HG02642 (cell line): ENCODE measurements around the gene ITLN2.
A peak's percentile ranks its signal among the peaks of the same experiment; 100 is the strongest.
"Not testable (repeated sequence)": the region's sequence is repeated elsewhere in the genome, so short reads cannot be mapped to it uniquely, and the experiment has no call there.

Experiments
- ATAC-seq: cut with Tn5 transposase; IDR thresholded peaks from one replicate; pipeline ENCODE4 v1.9.1; 2021; ENCODE audit warnings: mild to moderate bottlenecking; ENCODE audit not compliant: unreplicated experiment, poor library complexity

Gene ITLN2

GRCh38 chr1:160954158-160955104 is at the start of gene ITLN2:
TSS of gene ITLN2 (minus strand) at chr1:160954809. CDS start at chr1:160954741, 68 bp downstream.
- no peak for ATAC-seq

GRCh38 chr1:161001525-161001924 is 46.9 kb upstream of the ITLN2 start:
- ATAC-seq = no peak

- no peak for ATAC-seq
These were observed 46.3 kb upstream of the ITLN2 start for GRCh38 chr1:161000736-161001480.

- ATAC-seq = no peak
These were observed 44.8 kb upstream of the ITLN2 start for GRCh38 chr1:160999376-160999775.

- ATAC-seq = no peak
These were observed 42.9 kb upstream of the ITLN2 start for GRCh38 chr1:160997323-160998038.

GRCh38 chr1:160996178-160996577 is 41.6 kb upstream of the ITLN2 start:
- ATAC-seq = no peak

GRCh38 chr1:160993544-160994193 is 39.1 kb upstream of the ITLN2 start:
- ATAC-seq = no peak

- not testable (repeated sequence) for ATAC-seq
These were observed 37.4 kb upstream of the ITLN2 start for GRCh38 chr1:160992036-160992435.

- ATAC-seq = no peak
These were observed 32.9 kb upstream of the ITLN2 start for GRCh38 chr1:160987359-160988050.

GRCh38 chr1:160985723-160986122 is 31.1 kb upstream of the ITLN2 start:
- no peak for ATAC-seq

- ATAC-seq = no peak
These were observed 27.2 kb upstream of the ITLN2 start for GRCh38 chr1:160981584-160982411.

- no peak for ATAC-seq
These were observed 24.7 kb upstream of the ITLN2 start for GRCh38 chr1:160979286-160979685.

- no peak for ATAC-seq
These were observed 23.9 kb upstream of the ITLN2 start for GRCh38 chr1:160978510-160978927.

GRCh38 chr1:160975026-160975425 is 20.4 kb upstream of the ITLN2 start:
- no peak for ATAC-seq

- no peak for ATAC-seq
These were observed 18.9 kb upstream of the ITLN2 start for GRCh38 chr1:160973491-160973890.

GRCh38 chr1:160972939-160973338 is 18.3 kb upstream of the ITLN2 start:
- no peak for ATAC-seq

GRCh38 chr1:160971618-160972056 is 17.0 kb upstream of the ITLN2 start:
- ATAC-seq = peak; percentile 44

GRCh38 chr1:160963521-160963920 is 8.9 kb upstream of the ITLN2 start:
- ATAC-seq = no peak

- no peak for ATAC-seq
These were observed 6.8 kb upstream of the ITLN2 start for GRCh38 chr1:160961419-160961818.
